HFFc6 (cell line): Measurements from ENCODE around the gene EME2. TPM values are rescaled to one million over a fixed set of nuclear protein-coding genes. Genes with fewer than 3 reads are reported as not detected.
"Not testable (repeated sequence)": the region's sequence is repeated elsewhere in the genome, so short reads cannot be mapped to it uniquely, and the experiment has no call there.

Experiments
- DNase-seq: peaks from one replicate; pipeline ENCODE4 v3.0.0-alpha.2; 2018
- H3K27ac Mint-ChIP-seq: 2 replicates; pipeline ENCODE4 v1.8.0; 2020; ENCODE audit warnings: mild to moderate bottlenecking, mixed read lengths
- H3K27me3 Mint-ChIP-seq: 2 replicates; pipeline ENCODE4 v1.8.0; 2021; ENCODE audit warnings: mild to moderate bottlenecking, moderate library complexity, mixed read lengths; ENCODE audit not compliant: insufficient read depth
- H3K36me3 Mint-ChIP-seq: 2 replicates; pipeline ENCODE4 v1.8.0; 2021; ENCODE audit warnings: low read depth, mixed read lengths
- H3K4me1 Mint-ChIP-seq: 2 replicates; pipeline ENCODE4 v1.8.0; 2020; ENCODE audit warnings: low read depth, mixed read lengths
- H3K4me3 Mint-ChIP-seq: 2 replicates; pipeline ENCODE4 v1.8.0; 2020; ENCODE audit warnings: mild to moderate bottlenecking, moderate library complexity, mixed read lengths
- H3K9me3 Mint-ChIP-seq: 2 replicates; pipeline ENCODE4 v1.8.0; 2020; ENCODE audit warnings: mild to moderate bottlenecking, mixed read lengths
- total RNA-seq, 6 experiments: library from RNA; stranded (reverse); fragmentation: NEBNext Ultra II Directional; extraction: Animal tissue kit (Norgen Biotek cat#: 25700); gene quantifications; 2 replicates in 1 of 6; 3 replicates in 5 of 6; pipeline ENCODE4 v1.2.3, GENCODE V29; 2021
- TF ChIP-seq, protein P1 (sequence below): fragments of 200-600 bp; sonication (generic); IDR thresholded peaks from 2 replicates; pipeline ENCODE4 v1.5.0; 2021; ENCODE audit warnings: antibody characterized with exemption, mild to moderate bottlenecking

EME2 gene
- total RNA-seq, 6 experiments from 2014 or later: 11.4 to 16.1 (median 12.3) TPM

DNA sequence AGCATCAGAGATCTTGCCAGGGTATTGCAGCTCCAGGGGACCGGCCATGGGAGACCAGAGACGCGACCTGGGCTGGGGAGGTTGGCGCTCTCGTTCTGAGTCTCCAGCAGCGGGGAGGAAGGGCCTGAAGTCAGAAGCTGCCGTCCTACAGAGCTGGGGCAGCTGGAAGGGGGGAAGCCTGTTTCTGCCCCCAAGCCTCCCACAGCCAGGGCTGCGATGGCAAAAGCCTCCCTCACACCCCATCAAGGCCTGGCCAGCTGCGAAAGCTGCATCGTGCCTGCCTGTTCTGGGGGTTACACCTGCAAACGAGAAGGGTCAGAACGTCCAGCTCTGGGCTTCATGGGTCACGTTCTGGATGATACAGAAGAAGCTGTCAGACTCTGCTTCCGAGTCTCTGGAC is 40.5 kb upstream of the EME2 start:
- DNase-seq: no peak
- Mint-ChIP-seq H3K9me3 (no peaks in the 10 kb centered on the region), H3K36me3 (peaks cover 11% of the 10 kb centered on the region)

DNA sequence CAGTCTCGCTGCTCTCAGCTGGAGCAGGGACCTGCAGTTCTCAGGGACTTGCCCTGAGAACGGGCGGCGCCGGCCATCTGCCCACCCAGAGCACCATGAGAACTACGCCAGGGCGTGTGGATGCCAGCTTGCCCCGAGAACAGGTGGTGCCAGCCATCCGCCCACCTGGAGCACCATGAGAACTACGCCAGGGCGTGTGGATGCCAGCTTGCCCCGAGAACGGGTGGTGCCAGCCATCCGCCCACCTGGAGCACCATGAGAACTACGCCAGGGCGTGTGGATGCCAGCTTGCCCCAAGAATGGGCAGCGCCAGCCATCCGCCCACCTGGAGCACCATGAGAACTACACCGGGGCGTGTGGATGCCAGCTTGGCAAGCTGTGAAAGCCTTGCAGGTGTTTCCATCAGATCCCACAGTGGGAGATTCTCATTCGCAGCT is 40.0 kb upstream of the EME2 start:
- H3K36me3 Mint-ChIP-seq, DNase-seq, H3K4me3 Mint-ChIP-seq, H3K4me1 Mint-ChIP-seq, H3K27me3 Mint-ChIP-seq, H3K9me3 Mint-ChIP-seq, H3K27ac Mint-ChIP-seq: not testable (repeated sequence)

More for the DNA sequence above, 40.5 kb upstream of the EME2 start:
- H3K4me1 Mint-ChIP-seq: no peaks in the 10 kb centered on the region
- peaks cover 2% of the 10 kb centered on the region; the same call in 1 of the 2 replicates for H3K27me3 Mint-ChIP-seq
- H3K27ac Mint-ChIP-seq: no peak overlapping the region
- H3K4me3 Mint-ChIP-seq: no peak overlapping the region
- TF ChIP-seq, protein P1, sequence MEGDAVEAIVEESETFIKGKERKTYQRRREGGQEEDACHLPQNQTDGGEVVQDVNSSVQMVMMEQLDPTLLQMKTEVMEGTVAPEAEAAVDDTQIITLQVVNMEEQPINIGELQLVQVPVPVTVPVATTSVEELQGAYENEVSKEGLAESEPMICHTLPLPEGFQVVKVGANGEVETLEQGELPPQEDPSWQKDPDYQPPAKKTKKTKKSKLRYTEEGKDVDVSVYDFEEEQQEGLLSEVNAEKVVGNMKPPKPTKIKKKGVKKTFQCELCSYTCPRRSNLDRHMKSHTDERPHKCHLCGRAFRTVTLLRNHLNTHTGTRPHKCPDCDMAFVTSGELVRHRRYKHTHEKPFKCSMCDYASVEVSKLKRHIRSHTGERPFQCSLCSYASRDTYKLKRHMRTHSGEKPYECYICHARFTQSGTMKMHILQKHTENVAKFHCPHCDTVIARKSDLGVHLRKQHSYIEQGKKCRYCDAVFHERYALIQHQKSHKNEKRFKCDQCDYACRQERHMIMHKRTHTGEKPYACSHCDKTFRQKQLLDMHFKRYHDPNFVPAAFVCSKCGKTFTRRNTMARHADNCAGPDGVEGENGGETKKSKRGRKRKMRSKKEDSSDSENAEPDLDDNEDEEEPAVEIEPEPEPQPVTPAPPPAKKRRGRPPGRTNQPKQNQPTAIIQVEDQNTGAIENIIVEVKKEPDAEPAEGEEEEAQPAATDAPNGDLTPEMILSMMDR: no peak

DNA sequence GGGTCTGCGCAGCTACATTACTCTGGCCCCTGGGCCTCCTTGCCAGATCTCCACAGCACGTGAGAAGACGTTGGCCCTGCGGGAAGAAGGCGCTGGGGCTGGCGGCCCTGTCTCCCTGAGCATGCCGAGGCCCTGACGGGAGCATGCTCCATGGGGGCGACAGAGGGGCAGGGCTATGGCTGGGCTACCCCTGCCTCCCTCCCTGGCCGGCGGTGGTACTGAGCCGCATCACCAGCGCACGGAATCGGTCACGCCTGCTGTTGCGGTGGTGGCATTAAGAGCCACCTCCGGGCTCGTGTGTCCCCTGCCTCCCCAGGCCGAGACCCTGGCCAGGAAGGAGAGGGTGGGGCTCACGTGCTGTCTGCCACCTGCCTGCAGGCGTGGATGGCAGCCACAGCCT is 38.5 kb upstream of the EME2 start:
- DNase-seq: no peak
- H3K27me3 Mint-ChIP-seq: peaks cover 2% of the 10 kb centered on the region; the same call in 1 of the 2 replicates
- TF ChIP-seq, protein P1: no peak
- no peak overlapping the region for H3K27ac Mint-ChIP-seq
- peaks cover 5% of the 10 kb centered on the region; the same call in 1 of the 2 replicates for H3K36me3 Mint-ChIP-seq
- no peak overlapping the region for H3K4me3 Mint-ChIP-seq
- H3K9me3 Mint-ChIP-seq: no peaks in the 10 kb centered on the region
- H3K4me1 Mint-ChIP-seq: no peaks in the 10 kb centered on the region

DNA sequence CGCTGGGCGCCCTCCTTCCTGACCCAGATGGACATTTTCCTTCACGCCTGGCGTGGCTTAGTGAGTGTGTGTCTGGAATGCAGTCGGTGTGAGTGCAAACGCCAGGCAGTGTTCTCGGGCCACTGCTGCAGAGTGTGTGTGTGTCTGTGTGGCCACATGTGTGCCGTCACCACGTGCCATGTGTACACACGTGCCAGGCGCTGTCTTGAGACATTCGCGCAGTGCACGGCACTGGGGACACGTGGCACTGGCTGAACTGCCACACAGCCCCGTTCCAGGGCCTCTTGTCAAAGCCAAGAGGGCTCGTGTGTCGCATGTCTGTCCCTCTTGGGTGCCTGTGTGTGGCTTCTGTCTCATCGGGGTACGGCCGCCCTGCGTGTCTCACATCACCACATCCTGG is 37.8 kb upstream of the EME2 start:
- no peaks in the 10 kb centered on the region for H3K9me3 Mint-ChIP-seq
- H3K4me1 Mint-ChIP-seq: no peaks in the 10 kb centered on the region
- H3K36me3 Mint-ChIP-seq: peaks cover 5% of the 10 kb centered on the region; the same call in 1 of the 2 replicates
- no peak for DNase-seq
- H3K4me3 Mint-ChIP-seq: no peak overlapping the region
- TF ChIP-seq, protein P1: no peak
- H3K27ac Mint-ChIP-seq: no peak overlapping the region; the same call in 1 of the 2 replicates
- H3K27me3 Mint-ChIP-seq: peaks cover 2% of the 10 kb centered on the region; the same call in 1 of the 2 replicates

DNA sequence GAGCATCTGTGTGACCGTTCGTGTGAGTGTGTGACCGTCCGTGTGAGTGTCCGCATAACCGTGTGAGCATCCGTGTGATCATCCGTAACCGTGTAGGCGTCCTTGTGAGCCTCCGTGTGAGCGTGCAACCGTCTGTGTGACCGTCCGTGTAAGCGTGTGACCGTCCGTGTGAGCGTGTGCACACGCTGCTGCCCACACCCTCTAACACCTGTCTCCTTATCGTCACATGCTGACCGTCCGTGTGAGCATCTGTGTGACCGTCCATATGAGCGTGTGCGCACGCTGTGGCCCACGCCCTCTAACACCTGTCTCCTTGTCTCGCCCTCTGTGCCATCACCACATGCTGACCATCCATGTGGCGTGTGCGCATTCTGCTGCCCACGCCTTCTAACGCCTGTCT is 32.4 kb upstream of the EME2 start:
- no peaks in the 10 kb centered on the region for H3K27me3 Mint-ChIP-seq
- H3K4me3 Mint-ChIP-seq: no peak overlapping the region
- TF ChIP-seq, protein P1: no peak
- DNase-seq: no peak
- no peaks in the 10 kb centered on the region for H3K9me3 Mint-ChIP-seq
- H3K27ac Mint-ChIP-seq: no peak overlapping the region
- H3K36me3 Mint-ChIP-seq: peaks cover 5% of the 10 kb centered on the region
- peaks cover 7% of the 10 kb centered on the region for H3K4me1 Mint-ChIP-seq

DNA sequence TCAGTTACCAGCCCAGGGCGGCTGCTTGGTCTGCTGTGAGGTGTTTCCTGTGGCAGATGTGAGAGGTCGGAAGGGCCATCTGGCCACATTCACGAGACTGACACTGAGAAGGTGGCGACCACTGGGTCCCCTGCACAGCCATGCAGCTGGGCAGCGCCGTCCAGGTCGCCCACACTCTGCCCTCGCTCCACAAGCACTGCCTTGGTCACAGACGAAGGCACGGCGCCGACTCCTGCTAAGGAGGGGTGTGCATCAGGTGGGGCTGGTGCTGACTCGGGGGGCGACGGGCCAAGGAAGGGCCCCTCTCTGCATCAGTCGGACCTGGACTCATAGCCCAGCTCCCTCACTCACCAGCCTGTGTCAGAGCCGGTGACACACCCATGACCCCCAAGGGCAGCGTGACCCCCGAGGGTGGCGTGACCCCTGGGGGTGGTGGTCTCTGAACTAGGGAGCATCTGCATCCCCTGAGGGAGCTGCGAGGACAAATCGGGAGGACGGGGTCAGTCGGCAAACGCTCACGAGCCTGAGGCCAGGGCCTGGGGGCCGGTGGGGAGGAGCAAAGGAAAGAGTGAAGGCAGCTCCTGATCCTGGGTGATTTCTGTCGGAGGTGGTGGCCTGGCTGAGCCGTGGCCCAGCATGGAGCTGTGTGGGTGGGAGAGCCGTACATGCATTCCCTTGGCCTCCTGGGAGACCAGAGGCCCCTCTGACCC is 31.7 kb upstream of the EME2 start:
- H3K4me1 Mint-ChIP-seq: peaks cover 14% of the 10 kb centered on the region
- H3K27me3 Mint-ChIP-seq: no peaks in the 10 kb centered on the region
- H3K36me3 Mint-ChIP-seq: peaks cover 5% of the 10 kb centered on the region
- DNase-seq: no peak
- H3K4me3 Mint-ChIP-seq: no peak overlapping the region
- H3K27ac Mint-ChIP-seq: no peak overlapping the region
- TF ChIP-seq, protein P1: no peak
- no peaks in the 10 kb centered on the region for H3K9me3 Mint-ChIP-seq
